OCI-LY1 (cell line): ENCODE results near the gene ZNF396.

Source experiments
- H2AFZ ChIP-seq: fragments of 200-600 bp; sonication (generic), shearing (Covaris generic); 2 replicates; pipeline ENCODE4 v1.6.0; 2014; ENCODE audit warnings: antibody characterized with exemption, mild to moderate bottlenecking, low read length
- H3F3A ChIP-seq: fragments of 200-600 bp; sonication (generic), shearing (Covaris generic); 2 replicates; pipeline ENCODE4 v1.6.0; 2014; ENCODE audit warnings: mild to moderate bottlenecking, antibody characterized with exemption, low read length, moderate library complexity; ENCODE audit not compliant: insufficient read depth
- H3K27ac ChIP-seq: fragments of 200-600 bp; sonication (generic); 2 replicates; pipeline ENCODE4 v1.5.1; 2014; ENCODE audit warnings: low read length, mixed run types, mild to moderate bottlenecking, low read depth; ENCODE audit not compliant: poor library complexity, severe bottlenecking
- H3K27me3 ChIP-seq: fragments of 200-600 bp; sonication (generic); 2 replicates; pipeline ENCODE4 v1.6.0; 2014; ENCODE audit warnings: antibody characterized with exemption, mild to moderate bottlenecking, low read length, moderate library complexity; ENCODE audit not compliant: insufficient read depth
- H3K36me3 ChIP-seq: fragments of 200-600 bp; sonication (generic); 2 replicates; pipeline ENCODE4 v1.6.1; 2014; ENCODE audit warnings: mild to moderate bottlenecking, antibody characterized with exemption, low read length, moderate library complexity, mixed read lengths; ENCODE audit not compliant: insufficient read depth
- H3K4me1 ChIP-seq: fragments of 200-600 bp; sonication (generic); 2 replicates; pipeline ENCODE4 v1.5.1; 2014; ENCODE audit warnings: mild to moderate bottlenecking, low read length, moderate library complexity; ENCODE audit not compliant: insufficient read depth, severe bottlenecking
- H3K4me2 ChIP-seq: fragments of 200-600 bp; sonication (generic), shearing (Covaris generic); 2 replicates; pipeline ENCODE4 v1.6.1; 2014; ENCODE audit warnings: low read length
- H3K4me3 ChIP-seq: fragments of 200-600 bp; sonication (generic); 2 replicates; pipeline ENCODE4 v1.5.1; 2014; ENCODE audit warnings: low read length, low read depth, mild to moderate bottlenecking, mixed read lengths; ENCODE audit not compliant: poor library complexity, severe bottlenecking
- H3K79me2 ChIP-seq: fragments of 200-600 bp; shearing (Covaris generic); 2 replicates; pipeline ENCODE4 v1.6.1; 2016; ENCODE audit warnings: mixed run types, low read length, mixed read lengths; ENCODE audit not compliant: insufficient read depth
- H3K9ac ChIP-seq: fragments of 200-600 bp; sonication (generic), shearing (Covaris generic); 2 replicates; pipeline ENCODE4 v1.6.1; 2014; ENCODE audit warnings: mild to moderate bottlenecking, low read length, mixed read lengths
- H3K9me2 ChIP-seq: fragments of 200-600 bp; sonication (generic), shearing (Covaris generic); 2 replicates; pipeline ENCODE4 v1.6.1; 2014; ENCODE audit warnings: low read depth, mild to moderate bottlenecking, low read length, mixed read lengths
- H3K9me3 ChIP-seq: fragments of 200-600 bp; shearing (Covaris generic); 2 replicates; pipeline ENCODE4 v1.6.1; 2014; ENCODE audit warnings: low read length, mixed read lengths
- H4K20me1 ChIP-seq: fragments of 200-600 bp; sonication (generic), shearing (Covaris generic); 2 replicates; pipeline ENCODE4 v1.6.0; 2016; ENCODE audit warnings: mild to moderate bottlenecking, low read length; ENCODE audit not compliant: insufficient read depth
- EZH2 ChIP-seq: fragments of 200-600 bp; sonication (generic), shearing (Covaris generic); IDR thresholded peaks from 2 replicates; pipeline ENCODE4 v1.8.0; 2017; ENCODE audit warnings: borderline replicate concordance, mixed run types, mild to moderate bottlenecking, antibody characterized with exemption, low read length, moderate library complexity, mixed read lengths
- TF ChIP-seq, protein P1 (sequence below): fragments of 200-600 bp; sonication (generic), shearing (Covaris generic); IDR thresholded peaks from 2 replicates; pipeline ENCODE4 v1.5.1; 2017; ENCODE audit warnings: mild to moderate bottlenecking, antibody characterized with exemption, low read length, moderate library complexity, mixed read lengths

The ZNF396 gene

DNA sequence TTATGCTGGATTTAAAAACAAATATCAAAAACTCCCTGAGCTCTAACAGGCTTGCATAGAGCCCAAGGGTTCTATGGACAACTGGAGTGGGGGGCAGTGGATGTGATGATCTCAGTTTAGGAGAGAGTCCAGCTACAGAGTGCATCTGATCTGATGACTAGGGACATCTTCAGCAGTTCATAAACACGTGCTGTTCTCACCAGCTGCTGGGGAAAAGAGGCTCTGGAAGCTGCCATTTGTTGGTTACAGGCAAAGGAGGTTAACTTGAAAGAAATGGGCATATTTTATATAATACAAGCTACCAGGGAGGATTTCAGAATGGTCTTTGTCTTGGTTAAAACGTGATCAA is 36.0 kb upstream of the ZNF396 start:
- no peaks in the 10 kb centered on the region for H3K36me3 ChIP-seq
- H2AFZ ChIP-seq: no peak overlapping the region
- H3K27ac ChIP-seq: no peak overlapping the region
- TF ChIP-seq, protein P1, sequence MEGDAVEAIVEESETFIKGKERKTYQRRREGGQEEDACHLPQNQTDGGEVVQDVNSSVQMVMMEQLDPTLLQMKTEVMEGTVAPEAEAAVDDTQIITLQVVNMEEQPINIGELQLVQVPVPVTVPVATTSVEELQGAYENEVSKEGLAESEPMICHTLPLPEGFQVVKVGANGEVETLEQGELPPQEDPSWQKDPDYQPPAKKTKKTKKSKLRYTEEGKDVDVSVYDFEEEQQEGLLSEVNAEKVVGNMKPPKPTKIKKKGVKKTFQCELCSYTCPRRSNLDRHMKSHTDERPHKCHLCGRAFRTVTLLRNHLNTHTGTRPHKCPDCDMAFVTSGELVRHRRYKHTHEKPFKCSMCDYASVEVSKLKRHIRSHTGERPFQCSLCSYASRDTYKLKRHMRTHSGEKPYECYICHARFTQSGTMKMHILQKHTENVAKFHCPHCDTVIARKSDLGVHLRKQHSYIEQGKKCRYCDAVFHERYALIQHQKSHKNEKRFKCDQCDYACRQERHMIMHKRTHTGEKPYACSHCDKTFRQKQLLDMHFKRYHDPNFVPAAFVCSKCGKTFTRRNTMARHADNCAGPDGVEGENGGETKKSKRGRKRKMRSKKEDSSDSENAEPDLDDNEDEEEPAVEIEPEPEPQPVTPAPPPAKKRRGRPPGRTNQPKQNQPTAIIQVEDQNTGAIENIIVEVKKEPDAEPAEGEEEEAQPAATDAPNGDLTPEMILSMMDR: no peak
- no peak overlapping the region for H3K4me2 ChIP-seq
- H3F3A ChIP-seq: no peaks in the 10 kb centered on the region
- H3K9me3 ChIP-seq: 0 out of 2 replicates have a peak, but pooled peaks cover 4% of the 10 kb centered on the region
- H4K20me1 ChIP-seq: no peaks in the 10 kb centered on the region
- H3K4me1 ChIP-seq: peaks cover 21% of the 10 kb centered on the region
- H3K9ac ChIP-seq: no peak overlapping the region
- no peaks in the 10 kb centered on the region; the same call in 1 of the 2 replicates for H3K27me3 ChIP-seq
- no peaks in the 10 kb centered on the region for H3K9me2 ChIP-seq
- H3K79me2 ChIP-seq: no peaks in the 10 kb centered on the region
- H3K4me3 ChIP-seq: no peak overlapping the region

DNA sequence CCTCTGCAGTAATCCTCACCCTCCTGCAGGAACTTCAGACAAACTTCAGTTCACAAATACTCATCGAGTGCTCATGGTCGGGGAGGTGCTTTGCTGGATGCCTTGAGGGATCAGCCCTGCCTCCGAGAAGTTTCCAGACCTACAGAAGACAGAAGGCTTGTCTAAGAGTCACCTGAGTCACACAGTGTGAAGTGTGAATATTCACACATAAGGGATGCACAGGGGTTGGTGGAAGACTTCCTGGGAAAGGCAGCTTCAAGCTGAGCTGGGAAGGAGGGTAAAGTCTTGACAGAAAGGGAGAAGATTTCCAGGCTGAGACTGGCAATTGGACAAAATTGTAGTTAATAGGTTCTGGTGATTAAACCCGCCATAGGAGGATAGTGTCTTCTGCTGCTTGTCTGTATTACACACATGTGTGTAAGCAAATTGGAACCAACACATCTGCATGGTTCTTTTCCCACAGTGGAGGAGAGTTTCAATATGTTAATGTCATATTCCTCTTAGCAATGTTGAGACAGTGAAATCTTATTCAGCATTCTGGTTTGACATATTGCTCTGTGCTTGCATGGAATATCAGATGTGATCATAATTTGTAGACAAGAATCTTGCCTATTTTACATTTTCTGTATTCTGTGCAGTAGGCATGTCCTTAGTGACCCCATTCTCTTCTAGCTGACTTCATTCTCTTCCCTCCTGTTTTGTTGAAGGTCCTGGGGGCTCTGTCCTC is 34.7 kb upstream of the ZNF396 start:
- Histone ChIP-seq H3K9me3 (no peaks in the 10 kb centered on the region), H3K79me2 (no peaks in the 10 kb centered on the region), H3F3A (no peaks in the 10 kb centered on the region), H4K20me1 (no peaks in the 10 kb centered on the region), H3K9ac (no peak overlapping the region), H3K27ac (no peak overlapping the region), H3K4me1 (peaks cover 21% of the 10 kb centered on the region), H2AFZ (no peak overlapping the region), H3K36me3 (no peaks in the 10 kb centered on the region), H3K4me2 (no peak overlapping the region), H3K27me3 (no peaks in the 10 kb centered on the region), H3K9me2 (no peaks in the 10 kb centered on the region), H3K4me3 (no peak overlapping the region)
- TF ChIP-seq EZH2: no peak
- TF ChIP-seq, protein P1: no peak

- H4K20me1 ChIP-seq: no peaks in the 10 kb centered on the region
- no peak for TF ChIP-seq EZH2
- TF ChIP-seq, protein P1: no peak
- no peaks in the 10 kb centered on the region for H3K79me2 ChIP-seq
- H3K9me2 ChIP-seq: no peaks in the 10 kb centered on the region
- no peaks in the 10 kb centered on the region for H3F3A ChIP-seq
- no peaks in the 10 kb centered on the region for H3K27me3 ChIP-seq
- H3K4me1 ChIP-seq: peaks cover 21% of the 10 kb centered on the region
- H3K9ac ChIP-seq: no peak overlapping the region
- H3K4me2 ChIP-seq: no peak overlapping the region; the same call in 1 of the 2 replicates
- no peaks in the 10 kb centered on the region for H3K36me3 ChIP-seq
- H3K27ac ChIP-seq: no peak overlapping the region
- no peaks in the 10 kb centered on the region for H3K9me3 ChIP-seq
- H2AFZ ChIP-seq: no peak overlapping the region
- no peak overlapping the region for H3K4me3 ChIP-seq
Observed at GRCh38 chr18:35410561-35410960, 33.4 kb upstream of the ZNF396 start.
